GM23338 (cell line): ENCODE results near the gene EFNA4.

Experiments used
- EZH2phosphoT487 ChIP-seq: fragments of 200-600 bp; sonication (generic); IDR thresholded peaks from one replicate; pipeline ENCODE4 v1.8.1; 2018; ENCODE audit warnings: antibody characterized with exemption; ENCODE audit not compliant: unreplicated experiment
- JUNB ChIP-seq: IDR thresholded peaks from one replicate; pipeline ENCODE4 v1.6.1; 2016; ENCODE audit warnings: antibody characterized with exemption; ENCODE audit not compliant: unreplicated experiment
- POLR2AphosphoS5 ChIP-seq: IDR thresholded peaks from 2 replicates; pipeline ENCODE4 v1.6.1; 2016; ENCODE audit warnings: antibody characterized with exemption, low read depth
- TF ChIP-seq, protein P1 (sequence below), 2 experiments: fragments of 200-600 bp in 1 of 2; sonication (generic) in 1 of 2; conservative IDR thresholded peaks; 2 replicates each; pipeline versions ENCODE4 v1.5.1 to v1.6.1; 2016 to 2017; ENCODE audit warnings: antibody characterized with exemption in 2 of 2, low read depth in 2 of 2, mild to moderate bottlenecking in 2 of 2, moderate library complexity in 1 of 2

- TF ChIP-seq JUNB (no peak), EZH2phosphoT487 (no peak), POLR2AphosphoS5 (no peak)
- TF ChIP-seq, protein P1, sequence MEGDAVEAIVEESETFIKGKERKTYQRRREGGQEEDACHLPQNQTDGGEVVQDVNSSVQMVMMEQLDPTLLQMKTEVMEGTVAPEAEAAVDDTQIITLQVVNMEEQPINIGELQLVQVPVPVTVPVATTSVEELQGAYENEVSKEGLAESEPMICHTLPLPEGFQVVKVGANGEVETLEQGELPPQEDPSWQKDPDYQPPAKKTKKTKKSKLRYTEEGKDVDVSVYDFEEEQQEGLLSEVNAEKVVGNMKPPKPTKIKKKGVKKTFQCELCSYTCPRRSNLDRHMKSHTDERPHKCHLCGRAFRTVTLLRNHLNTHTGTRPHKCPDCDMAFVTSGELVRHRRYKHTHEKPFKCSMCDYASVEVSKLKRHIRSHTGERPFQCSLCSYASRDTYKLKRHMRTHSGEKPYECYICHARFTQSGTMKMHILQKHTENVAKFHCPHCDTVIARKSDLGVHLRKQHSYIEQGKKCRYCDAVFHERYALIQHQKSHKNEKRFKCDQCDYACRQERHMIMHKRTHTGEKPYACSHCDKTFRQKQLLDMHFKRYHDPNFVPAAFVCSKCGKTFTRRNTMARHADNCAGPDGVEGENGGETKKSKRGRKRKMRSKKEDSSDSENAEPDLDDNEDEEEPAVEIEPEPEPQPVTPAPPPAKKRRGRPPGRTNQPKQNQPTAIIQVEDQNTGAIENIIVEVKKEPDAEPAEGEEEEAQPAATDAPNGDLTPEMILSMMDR (conservative IDR thresholded peaks at IDR 0.05; ENCODE audit: low read depth in 2 of 2) = no peak
Measured at GRCh38 chr1:155072531-155073289, 9.2 kb downstream of the EFNA4 start.
